Vagina (tissue), 2 donors: ENCODE data around the gene FBXL14. TPM values are rescaled to one million over a fixed set of nuclear protein-coding genes. Genes with fewer than 3 reads are reported as not detected.

ENCODE experiments used
- DNase-seq, 2 donors: peaks; one replicate each; pipeline ENCODE4 v3.0.0-alpha.2; 2017; ENCODE audit errors: extremely low spot score in 2 of 2
- H3K27ac ChIP-seq: fragments of 200-600 bp; sonication (generic); one replicate; pipeline ENCODE4 v1.5.1; 2019
- H3K27me3 ChIP-seq: fragments of 200-600 bp; sonication (generic); one replicate; pipeline ENCODE4 v1.5.1; 2019
- H3K36me3 ChIP-seq, 2 donors: fragments of 200-600 bp; sonication (generic); one replicate each; pipeline ENCODE4 v1.5.1; 2017 to 2019
- H3K4me1 ChIP-seq: fragments of 200-600 bp; sonication (generic); one replicate; pipeline ENCODE4 v1.5.1; 2019
- H3K4me3 ChIP-seq, 2 donors: fragments of 200-600 bp; sonication (generic); 1 replicate in 1 of 2; 2 replicates in 1 of 2; pipeline ENCODE4 v1.5.1; 2016 to 2019
- H3K9me3 ChIP-seq: fragments of 200-600 bp; sonication (generic); one replicate; pipeline ENCODE4 v1.5.1; 2019
- POLR2A ChIP-seq, 2 donors: fragments of 450-650 bp; IDR thresholded peaks; one replicate each; pipeline ENCODE4 v1.6.1; 2017; ENCODE audit warnings: antibody characterized with exemption in 2 of 2, mild to moderate bottlenecking in 2 of 2, moderate library complexity in 2 of 2
- POLR2AphosphoS5 ChIP-seq, 2 donors: sonication (generic); formaldehyde crosslinking; IDR thresholded peaks; one replicate each; pipeline ENCODE4 v1.9.0; 2017; ENCODE audit warnings: antibody characterized with exemption in 2 of 2, mild to moderate bottlenecking in 2 of 2, low read depth in 1 of 2; ENCODE audit not compliant: insufficient read depth in 1 of 2
- intact Hi-C: fragments of 100-400 bp; cut with DNase I; formaldehyde crosslinking; loops from one replicate; pipeline ENCODE4 v1.15.1; 2023
- total RNA-seq: library from RNA; depleted of rRNA; stranded (reverse); fragments of >200 nt; gene quantifications from one replicate; pipeline ENCODE4 v1.2.3, GENCODE V29; 2016
- TF ChIP-seq, protein P1 (sequence below), 3 experiments: fragments of 450-650 bp in 2 of 3; fragments of 200-600 bp in 1 of 3; sonication (generic) in 1 of 3; IDR thresholded peaks; one replicate each; pipeline ENCODE4 v1.5.1; 2017 to 2019; ENCODE audit warnings: antibody characterized with exemption in 3 of 3, mild to moderate bottlenecking in 2 of 3, moderate library complexity in 2 of 3

FBXL14 gene
- total RNA-seq, 1 donor from 2014 or later: 15.2 TPM

DNA sequence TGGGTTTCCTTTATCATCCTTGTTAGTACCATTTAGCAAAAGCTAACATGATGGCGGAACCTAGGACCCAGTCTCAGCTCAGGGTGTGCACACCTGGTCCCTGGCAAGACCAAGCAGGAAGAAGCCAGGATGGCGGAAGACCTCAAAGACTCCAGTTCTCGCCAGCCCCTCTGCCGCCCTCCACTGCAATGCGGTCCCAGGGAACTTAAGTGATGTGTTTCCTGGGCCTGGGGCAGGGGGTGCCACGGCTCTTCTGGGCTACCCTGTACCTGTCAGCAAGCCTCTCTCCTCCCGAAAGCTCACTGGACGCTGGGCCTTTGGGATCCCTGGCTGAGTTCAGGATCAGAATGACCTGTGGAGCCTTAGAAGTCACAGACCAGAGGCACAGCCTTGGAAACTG lies 71.3 kb downstream of the FBXL14 start:
- no peak overlapping the region for H3K27ac ChIP-seq
- TF ChIP-seq POLR2AphosphoS5 (IDR thresholded peaks at IDR 0.05; ENCODE audit: insufficient read depth in 1 of 2, low read depth in 1 of 2) (no peak), POLR2A (IDR thresholded peaks at IDR 0.05) (no peak)
- TF ChIP-seq, protein P1, sequence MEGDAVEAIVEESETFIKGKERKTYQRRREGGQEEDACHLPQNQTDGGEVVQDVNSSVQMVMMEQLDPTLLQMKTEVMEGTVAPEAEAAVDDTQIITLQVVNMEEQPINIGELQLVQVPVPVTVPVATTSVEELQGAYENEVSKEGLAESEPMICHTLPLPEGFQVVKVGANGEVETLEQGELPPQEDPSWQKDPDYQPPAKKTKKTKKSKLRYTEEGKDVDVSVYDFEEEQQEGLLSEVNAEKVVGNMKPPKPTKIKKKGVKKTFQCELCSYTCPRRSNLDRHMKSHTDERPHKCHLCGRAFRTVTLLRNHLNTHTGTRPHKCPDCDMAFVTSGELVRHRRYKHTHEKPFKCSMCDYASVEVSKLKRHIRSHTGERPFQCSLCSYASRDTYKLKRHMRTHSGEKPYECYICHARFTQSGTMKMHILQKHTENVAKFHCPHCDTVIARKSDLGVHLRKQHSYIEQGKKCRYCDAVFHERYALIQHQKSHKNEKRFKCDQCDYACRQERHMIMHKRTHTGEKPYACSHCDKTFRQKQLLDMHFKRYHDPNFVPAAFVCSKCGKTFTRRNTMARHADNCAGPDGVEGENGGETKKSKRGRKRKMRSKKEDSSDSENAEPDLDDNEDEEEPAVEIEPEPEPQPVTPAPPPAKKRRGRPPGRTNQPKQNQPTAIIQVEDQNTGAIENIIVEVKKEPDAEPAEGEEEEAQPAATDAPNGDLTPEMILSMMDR (IDR thresholded peaks at IDR 0.05): no peak
- no peak for DNase-seq
- H3K36me3 ChIP-seq: no peaks in the 10 kb centered on the region
- H3K27me3 ChIP-seq: no peaks in the 10 kb centered on the region
- H3K4me3 ChIP-seq: no peak overlapping the region
- H3K9me3 ChIP-seq: no peaks in the 10 kb centered on the region
- intact Hi-C loops: no loop called here
- peaks cover 12% of the 10 kb centered on the region for H3K4me1 ChIP-seq

DNA sequence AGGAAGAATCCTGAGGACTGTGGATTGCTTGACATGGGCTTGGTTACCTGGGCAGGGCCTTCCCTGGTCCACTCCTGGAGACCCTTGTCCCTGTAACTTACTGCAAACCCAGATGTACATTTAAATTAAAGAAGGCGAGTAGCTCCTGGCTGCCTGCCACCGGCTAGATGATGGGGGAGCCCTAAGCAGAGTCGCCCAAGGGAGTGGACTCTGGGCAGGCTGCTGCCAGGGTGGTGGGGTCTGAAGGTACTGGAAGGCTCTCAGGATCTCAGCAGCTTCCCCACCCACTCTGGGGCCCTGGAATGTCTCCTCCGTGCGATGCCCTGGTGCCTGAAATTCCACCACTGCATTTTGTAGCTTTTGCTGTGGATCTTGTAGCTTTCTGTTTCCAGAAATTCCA lies 74.7 kb downstream of the FBXL14 start:
- Histone ChIP-seq H3K4me1 (peaks cover 16% of the 10 kb centered on the region), H3K9me3 (no peaks in the 10 kb centered on the region), H3K36me3 (no peaks in the 10 kb centered on the region), H3K27ac (no peak overlapping the region), H3K4me3 (no peak overlapping the region), H3K27me3 (no peaks in the 10 kb centered on the region)
- TF ChIP-seq, protein P1 (IDR thresholded peaks at IDR 0.05): no peak
- no peak for TF ChIP-seq POLR2AphosphoS5 (IDR thresholded peaks at IDR 0.05; ENCODE audit: insufficient read depth in 1 of 2, low read depth in 1 of 2)
- no peak for TF ChIP-seq POLR2A (IDR thresholded peaks at IDR 0.05)
- DNase-seq: no peak
- intact Hi-C loops: no loop called here

DNA sequence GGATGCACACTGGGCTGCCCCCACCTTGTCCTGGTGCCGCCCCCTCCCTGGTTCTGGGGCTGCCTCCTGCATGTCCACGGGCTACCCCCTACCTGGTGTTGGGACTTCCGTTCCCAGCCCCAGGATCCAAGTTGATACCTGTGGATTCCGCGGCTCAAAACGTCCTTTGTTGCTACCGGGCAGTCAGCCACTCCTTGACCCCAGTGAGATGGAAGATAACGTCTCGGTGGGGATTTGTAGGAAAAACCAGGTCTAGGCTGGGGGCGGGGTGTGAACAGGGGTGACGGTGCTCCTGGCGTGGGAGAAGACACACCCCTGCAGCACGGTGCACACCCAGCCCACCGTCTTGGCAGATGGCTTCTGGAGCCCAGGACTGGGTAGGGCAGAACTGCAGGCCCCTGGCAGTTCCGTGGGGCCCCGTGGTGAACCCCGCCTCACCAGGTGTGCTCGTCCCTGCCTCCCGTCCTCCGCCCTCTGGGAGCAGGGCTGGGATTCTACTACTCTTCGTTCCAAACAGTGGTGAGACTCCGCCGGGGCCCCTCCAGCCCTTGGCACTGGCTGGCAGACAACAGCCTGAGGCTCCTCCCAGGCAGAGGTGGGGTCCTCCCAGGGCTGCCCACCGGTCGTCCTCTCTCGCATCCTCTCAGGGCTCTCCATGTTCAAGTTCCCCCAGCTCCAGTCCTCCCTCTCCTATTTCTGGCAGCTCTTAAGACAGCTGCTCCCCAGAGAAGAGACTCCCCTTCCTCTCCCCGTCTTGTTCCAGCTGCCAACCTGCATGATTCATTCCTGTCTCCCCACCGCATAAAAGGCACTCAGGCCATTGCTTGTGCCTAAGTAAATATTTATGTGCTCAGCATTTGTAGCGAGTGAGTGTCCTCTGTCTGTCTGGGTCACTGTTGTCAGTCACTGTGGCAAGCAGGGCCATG lies 75.5 kb downstream of the FBXL14 start:
- Histone ChIP-seq H3K27me3 (no peaks in the 10 kb centered on the region), H3K27ac (no peak overlapping the region)

DNA sequence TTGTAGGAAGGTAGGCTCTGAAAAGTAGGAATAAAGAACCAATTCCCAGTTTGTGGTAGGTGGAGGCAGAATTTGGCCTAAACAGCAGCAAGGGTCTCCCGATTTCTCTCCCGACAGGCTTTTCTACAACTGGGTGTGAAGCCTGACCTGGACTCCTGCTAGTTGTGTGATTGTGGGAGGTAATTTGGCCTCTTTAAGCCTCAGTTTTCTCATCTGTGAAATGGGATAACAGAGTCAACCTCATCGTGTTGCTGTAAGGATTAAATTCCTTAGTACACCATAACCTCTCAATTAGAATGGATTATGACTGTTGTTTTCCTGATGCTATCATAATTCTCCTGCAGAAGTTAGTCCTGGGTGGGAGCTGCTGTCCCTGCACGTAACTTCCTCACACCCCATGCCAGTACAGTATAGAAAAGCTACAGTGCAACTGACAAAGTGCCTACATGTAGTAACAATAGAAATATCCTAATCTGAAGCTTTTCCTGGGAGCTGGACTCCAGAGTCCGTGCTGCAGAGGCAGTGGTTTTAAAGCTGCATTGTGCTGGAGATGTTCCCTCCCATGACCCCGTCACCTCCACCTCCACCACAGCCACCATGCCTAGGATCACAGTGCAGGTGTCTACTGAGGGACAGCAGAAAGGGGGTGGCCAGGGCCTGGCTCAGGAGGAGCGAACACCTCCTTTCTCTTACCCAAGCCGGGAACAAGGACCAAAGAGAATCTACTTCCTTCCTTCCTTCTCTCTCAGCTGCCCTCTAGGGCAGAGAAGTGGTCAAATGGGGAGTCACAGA lies 76.5 kb downstream of the FBXL14 start:
- peaks cover 16% of the 10 kb centered on the region for H3K4me1 ChIP-seq
- no peaks in the 10 kb centered on the region for H3K9me3 ChIP-seq
- no peak for DNase-seq
- TF ChIP-seq POLR2A (IDR thresholded peaks at IDR 0.05) (no peak), POLR2AphosphoS5 (IDR thresholded peaks at IDR 0.05; ENCODE audit: insufficient read depth in 1 of 2, low read depth in 1 of 2) (no peak)
- TF ChIP-seq, protein P1 (IDR thresholded peaks at IDR 0.05): no peak
- H3K36me3 ChIP-seq: no peaks in the 10 kb centered on the region
- H3K27me3 ChIP-seq: no peaks in the 10 kb centered on the region
- no peak overlapping the region for H3K27ac ChIP-seq
- intact Hi-C loops: no loop called here
- no peak overlapping the region for H3K4me3 ChIP-seq

More for the DNA sequence above, 75.5 kb downstream of the FBXL14 start:
- Histone ChIP-seq H3K9me3 (no peaks in the 10 kb centered on the region), H3K4me3 (no peak overlapping the region), H3K4me1 (peaks cover 16% of the 10 kb centered on the region), H3K36me3 (no peaks in the 10 kb centered on the region)
- intact Hi-C loops: no loop called here
- DNase-seq: no peak
- TF ChIP-seq POLR2AphosphoS5 (IDR thresholded peaks at IDR 0.05; ENCODE audit: insufficient read depth in 1 of 2, low read depth in 1 of 2): no peak
- no peak for TF ChIP-seq POLR2A (IDR thresholded peaks at IDR 0.05)
- TF ChIP-seq, protein P1 (IDR thresholded peaks at IDR 0.05): no peak
